Skin of body (tissue), 2 donors: ENCODE measurements around the gene EREG. TPM values are rescaled to one million over a fixed set of nuclear protein-coding genes. Genes with fewer than 3 reads are reported as not detected.

Experiments
- DNase-seq: peaks from one replicate; lab custom pipeline; 2025; lab: John Stamatoyannopoulos, UW
- total RNA-seq: library from RNA; depleted of rRNA; stranded (reverse); fragments of >200 nt; gene quantifications from one replicate; pipeline ENCODE4 v1.2.3, GENCODE V29; 2014

EREG gene
- total RNA-seq, 1 donor from 2014 or later = 23.4 TPM

DNA sequence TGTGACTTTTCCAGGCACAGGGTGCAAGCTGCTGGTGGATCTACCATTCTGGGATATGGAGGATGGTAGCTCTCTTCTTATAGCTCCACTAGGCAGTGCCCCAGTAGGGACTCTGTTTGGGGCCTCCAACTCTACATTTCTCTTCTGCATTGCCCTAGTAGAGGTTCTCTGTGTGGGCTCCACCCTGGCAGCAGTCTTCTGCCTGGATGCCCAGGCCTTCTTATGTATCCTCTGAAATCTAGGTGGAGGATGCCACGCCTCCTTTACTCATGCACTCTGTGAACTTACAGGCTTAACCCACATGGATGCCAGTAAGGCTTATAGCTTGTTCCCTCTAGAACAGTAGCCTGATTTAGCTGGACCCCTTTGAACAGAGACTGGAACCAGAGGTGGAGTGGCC is 20.9 kb upstream of the EREG start:
- no peak for DNase-seq

DNA sequence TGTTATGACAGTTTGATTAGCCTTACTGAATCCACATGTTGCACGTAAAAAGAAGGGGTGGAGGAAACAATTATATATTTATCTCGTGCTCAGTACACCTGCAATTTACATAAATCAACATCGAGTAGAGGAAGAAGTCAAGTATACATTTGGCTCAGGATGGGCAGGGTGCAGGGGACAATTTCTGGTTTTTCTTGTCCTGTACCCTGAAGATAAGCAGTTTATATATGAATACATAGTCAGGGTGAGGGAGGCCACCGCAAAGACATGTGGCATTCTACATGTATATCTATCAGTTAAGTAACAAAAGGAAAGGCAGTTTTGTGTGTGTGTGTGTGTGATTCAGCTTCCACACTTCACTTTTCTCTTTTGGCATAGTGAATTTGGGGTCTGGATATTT is 11.1 kb upstream of the EREG start:
- no peak for DNase-seq

DNA sequence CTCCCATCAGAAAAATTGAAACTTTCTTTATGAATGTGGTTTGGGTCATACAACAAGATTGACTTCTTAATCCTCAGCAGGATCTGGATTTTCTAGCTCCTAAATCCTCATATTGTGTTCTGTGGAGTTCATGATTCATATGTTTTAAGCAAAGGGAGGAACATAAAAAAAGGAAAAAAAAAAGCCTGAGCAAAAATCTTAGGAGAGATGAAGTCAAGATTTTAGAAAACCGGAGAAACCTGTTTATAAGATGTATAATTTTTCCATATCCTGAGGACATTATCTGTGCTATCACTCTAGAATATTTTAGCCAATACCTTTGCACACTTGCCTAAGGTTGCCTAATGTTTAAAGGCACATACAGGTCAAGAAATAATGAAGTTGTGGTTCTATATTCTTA is 7.0 kb upstream of the EREG start:
- DNase-seq = no peak

DNA sequence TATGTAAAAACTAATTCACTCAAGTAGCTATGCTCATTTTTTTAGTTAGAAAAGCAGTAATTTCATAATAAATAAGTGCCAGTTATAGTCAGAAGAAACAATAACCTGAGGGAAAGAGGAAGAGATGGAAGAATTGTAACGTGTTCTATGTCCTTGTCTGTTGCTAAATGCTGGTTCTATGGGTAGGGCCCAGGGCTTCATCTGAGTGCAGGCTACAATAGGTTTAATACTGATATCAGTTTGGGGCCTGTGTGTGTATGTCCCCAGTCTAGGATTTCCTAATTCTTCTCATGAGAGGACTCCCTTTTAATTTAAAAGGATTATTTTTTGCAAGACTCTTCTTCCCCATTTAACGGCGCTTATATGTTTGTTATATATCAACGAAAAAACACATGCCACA is 3.3 kb upstream of the EREG start:
- DNase-seq = no peak

DNA sequence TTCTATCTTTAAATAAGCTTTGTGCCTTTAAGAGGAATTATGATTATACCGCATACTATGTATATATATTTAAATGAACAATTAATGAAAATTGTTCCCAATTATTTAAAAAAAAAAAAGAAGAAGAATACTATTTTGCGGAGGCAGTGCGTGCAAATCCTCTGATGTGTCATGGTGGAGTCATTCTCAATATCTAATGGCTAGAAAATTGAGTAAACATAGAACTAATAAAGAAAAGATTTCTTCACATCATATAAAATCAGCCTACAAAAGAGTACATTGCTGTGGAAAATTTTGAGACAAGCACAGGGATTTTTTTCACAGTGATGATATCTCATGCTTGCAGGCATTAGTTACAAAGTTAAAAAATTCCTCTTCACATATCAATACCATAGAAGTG is 2.6 kb upstream of the EREG start:
- DNase-seq = no peak

GRCh38 chr4:74364256-74364651 is 691 bp upstream of the EREG start:
- no peak for DNase-seq

GRCh38 chr4:74365761-74366160 is 816 bp downstream of the EREG start:
- DNase-seq = no peak

- no peak for DNase-seq
Measured at GRCh38 chr4:74366367-74366911, 1.5 kb downstream of the EREG start.

DNA sequence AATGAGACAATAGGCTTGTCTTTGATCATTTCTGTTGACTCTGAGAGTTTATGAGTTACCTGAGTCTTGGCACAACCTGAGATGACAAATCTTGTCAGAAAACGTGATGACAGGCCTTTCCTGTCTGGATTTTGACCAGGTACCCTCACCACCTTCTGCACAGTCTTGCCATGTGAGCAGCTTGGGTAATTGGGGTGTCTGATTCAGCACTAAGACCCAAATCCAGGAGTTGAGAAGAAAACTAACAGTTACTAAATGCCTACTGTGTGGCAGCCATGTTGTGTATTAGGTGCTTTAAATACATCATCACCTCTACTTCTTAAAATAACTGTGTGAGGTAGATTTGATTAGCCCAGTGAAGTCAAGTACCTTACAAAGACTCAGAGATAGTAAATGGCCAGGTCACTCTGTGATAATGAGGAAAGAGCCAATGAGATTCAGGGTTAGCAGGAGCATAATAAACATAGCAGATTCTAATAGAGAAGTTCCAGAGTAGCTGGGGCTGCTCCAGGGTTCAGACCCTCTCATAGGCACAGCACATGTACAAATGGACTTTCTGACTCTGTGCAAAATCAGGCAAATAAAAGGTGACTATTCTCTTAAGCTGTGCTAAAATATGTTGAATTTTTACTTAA is 2.8 kb downstream of the EREG start:
- DNase-seq = no peak

- no peak for DNase-seq
Measured at GRCh38 chr4:74368596-74368995, 3.7 kb downstream of the EREG start.

- no peak for DNase-seq
Measured at GRCh38 chr4:74369855-74370254, 4.9 kb downstream of the EREG start.

- DNase-seq = no peak
Measured at GRCh38 chr4:74370912-74371311, 6.0 kb downstream of the EREG start.

- DNase-seq = no peak
Measured at GRCh38 chr4:74374128-74374527, 9.2 kb downstream of the EREG start.

GRCh38 chr4:74374561-74375327 is 9.8 kb downstream of the EREG start:
- DNase-seq = no peak

DNA sequence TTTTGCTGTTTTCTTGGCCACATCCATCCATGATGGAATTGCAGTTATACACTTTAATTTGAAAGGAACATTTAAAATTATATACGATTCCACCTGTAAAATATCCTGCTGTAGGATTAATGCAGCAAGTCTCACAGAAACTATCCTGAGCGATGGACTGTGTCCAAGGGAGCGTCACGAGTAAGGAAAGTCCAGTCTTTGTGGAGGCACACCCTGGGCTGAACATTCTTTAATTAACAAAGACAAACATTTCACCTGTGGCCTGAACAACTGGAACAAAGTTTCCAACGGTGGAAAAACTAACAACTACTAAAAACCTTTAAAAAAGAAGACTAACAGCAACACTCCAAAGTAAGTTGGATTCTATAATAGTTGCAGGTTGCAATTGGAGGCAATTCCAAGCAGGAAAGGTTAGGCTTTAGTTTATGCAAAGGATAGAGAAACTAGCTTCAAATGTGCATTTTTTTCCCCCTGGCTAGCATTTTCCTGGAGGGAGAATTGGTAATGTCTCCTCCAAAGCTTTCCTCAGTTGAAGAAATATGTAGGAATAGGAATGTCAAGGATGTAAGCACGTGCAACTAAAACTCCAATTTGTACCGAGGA is 11.0 kb downstream of the EREG start:
- no peak for DNase-seq

- no peak for DNase-seq
Measured at GRCh38 chr4:74376888-74377483, 12.0 kb downstream of the EREG start.

- no peak for DNase-seq
Measured at GRCh38 chr4:74377714-74378113, 12.8 kb downstream of the EREG start.

DNA sequence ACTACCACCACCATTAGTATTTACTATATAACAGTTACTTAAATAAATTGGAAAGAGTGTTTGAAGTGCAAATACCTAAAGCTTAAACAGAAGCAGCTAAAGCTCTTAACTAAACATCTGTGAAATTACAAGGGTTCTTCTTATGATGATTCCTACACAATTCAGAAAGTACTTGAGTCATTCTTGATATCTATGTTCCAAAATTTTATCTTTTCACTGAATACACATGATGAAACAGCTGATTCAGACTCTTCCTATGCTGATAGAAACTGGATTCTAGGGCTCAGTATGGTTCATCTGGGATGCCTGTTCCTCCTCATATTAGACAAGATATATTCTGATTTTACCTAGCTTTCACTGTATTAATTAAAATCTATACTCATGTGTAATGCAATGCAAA is 13.6 kb downstream of the EREG start:
- DNase-seq = no peak

- no peak for DNase-seq
Measured at GRCh38 chr4:74379912-74380311, 15.0 kb downstream of the EREG start.

DNA sequence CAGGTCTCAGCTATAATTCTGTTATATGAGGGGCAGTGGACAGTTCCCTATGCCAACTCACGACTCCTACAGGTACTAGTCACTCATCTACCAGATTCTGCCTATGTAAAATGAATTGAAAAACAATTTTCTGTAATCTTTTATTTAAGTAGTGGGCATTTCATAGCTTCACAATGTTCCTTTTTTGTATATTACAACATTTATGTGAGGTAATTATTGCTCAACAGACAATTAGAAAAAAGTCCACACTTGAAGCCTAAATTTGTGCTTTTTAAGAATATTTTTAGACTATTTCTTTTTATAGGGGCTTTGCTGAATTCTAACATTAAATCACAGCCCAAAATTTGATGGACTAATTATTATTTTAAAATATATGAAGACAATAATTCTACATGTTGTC is 20.4 kb downstream of the EREG start:
- no peak for DNase-seq

- no peak for DNase-seq
Measured at GRCh38 chr4:74386159-74386558, 21.2 kb downstream of the EREG start.

DNA sequence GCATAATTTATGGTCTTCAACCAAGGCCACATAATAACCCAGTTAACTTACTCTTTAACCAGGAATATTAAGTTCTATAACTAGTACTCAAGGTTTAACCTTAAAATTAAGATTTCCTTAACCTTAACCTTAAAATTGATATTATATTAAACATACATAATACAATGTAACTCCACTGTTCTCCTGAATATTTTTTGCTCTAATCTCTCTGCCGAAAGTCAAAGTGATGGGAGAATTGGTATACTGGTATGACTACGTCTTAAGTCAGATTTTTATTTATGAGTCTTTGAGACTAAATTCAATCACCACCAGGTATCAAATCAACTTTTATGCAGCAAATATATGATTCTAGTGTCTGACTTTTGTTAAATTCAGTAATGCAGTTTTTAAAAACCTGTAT is 22.8 kb downstream of the EREG start:
- DNase-seq = no peak
